NCI-H187 treated with DMSO at 0.1 percent for 48 hours (cell line): ENCODE measurements around the gene MRPL37.

ENCODE experiments used
- DNase-seq: peaks from one replicate; lab custom pipeline; 2025; lab: John Stamatoyannopoulos, UW

MRPL37 gene

GRCh38 chr1:54241364-54241763 is 41.4 kb downstream of the MRPL37 start:
- no peak for DNase-seq

GRCh38 chr1:54243022-54243421 is 43.1 kb downstream of the MRPL37 start:
- no peak for DNase-seq

GRCh38 chr1:54244655-54245054 is 44.7 kb downstream of the MRPL37 start:
- no peak for DNase-seq

- no peak for DNase-seq
Measured at GRCh38 chr1:54245501-54245900, 45.5 kb downstream of the MRPL37 start.

GRCh38 chr1:54246116-54246721 is 46.3 kb downstream of the MRPL37 start:
- no peak for DNase-seq

GRCh38 chr1:54247863-54248515 is 48.0 kb downstream of the MRPL37 start:
- DNase-seq, result no peak

GRCh38 chr1:54248966-54249365 is 49.0 kb downstream of the MRPL37 start:
- no peak for DNase-seq

- no peak for DNase-seq
Measured at GRCh38 chr1:54249819-54250435, 50.0 kb downstream of the MRPL37 start.

- no peak for DNase-seq
Measured at GRCh38 chr1:54250670-54251069, 50.7 kb downstream of the MRPL37 start.

- DNase-seq, result no peak
Measured at GRCh38 chr1:54252371-54252936, 52.5 kb downstream of the MRPL37 start.

- no peak for DNase-seq
Measured at GRCh38 chr1:54253480-54253879, 53.5 kb downstream of the MRPL37 start.

GRCh38 chr1:54254055-54254454 is 54.1 kb downstream of the MRPL37 start:
- DNase-seq, result no peak

- DNase-seq, result no peak
Measured at GRCh38 chr1:54255026-54255702, 55.2 kb downstream of the MRPL37 start.

- DNase-seq, result no peak
Measured at GRCh38 chr1:54256522-54257345, 56.8 kb downstream of the MRPL37 start.

- DNase-seq, result no peak
Measured at GRCh38 chr1:54257346-54257620, 57.3 kb downstream of the MRPL37 start.

GRCh38 chr1:54257876-54258275 is 57.9 kb downstream of the MRPL37 start:
- no peak for DNase-seq

- no peak for DNase-seq
Measured at GRCh38 chr1:54259546-54260140, 59.7 kb downstream of the MRPL37 start.

GRCh38 chr1:54260810-54261209 is 60.8 kb downstream of the MRPL37 start:
- DNase-seq, result no peak

GRCh38 chr1:54262244-54262643 is 62.3 kb downstream of the MRPL37 start:
- DNase-seq, result no peak

GRCh38 chr1:54263601-54264226 is 63.7 kb downstream of the MRPL37 start:
- DNase-seq, result no peak

GRCh38 chr1:54265126-54265525 is 65.2 kb downstream of the MRPL37 start:
- DNase-seq, result no peak
